ENCODE measurements around the gene SCN1A.
"Not testable (repeated sequence)": the region's sequence is repeated elsewhere in the genome, so short reads cannot be mapped to it uniquely, and the experiment has no call there.

SCN1A gene

DNA sequence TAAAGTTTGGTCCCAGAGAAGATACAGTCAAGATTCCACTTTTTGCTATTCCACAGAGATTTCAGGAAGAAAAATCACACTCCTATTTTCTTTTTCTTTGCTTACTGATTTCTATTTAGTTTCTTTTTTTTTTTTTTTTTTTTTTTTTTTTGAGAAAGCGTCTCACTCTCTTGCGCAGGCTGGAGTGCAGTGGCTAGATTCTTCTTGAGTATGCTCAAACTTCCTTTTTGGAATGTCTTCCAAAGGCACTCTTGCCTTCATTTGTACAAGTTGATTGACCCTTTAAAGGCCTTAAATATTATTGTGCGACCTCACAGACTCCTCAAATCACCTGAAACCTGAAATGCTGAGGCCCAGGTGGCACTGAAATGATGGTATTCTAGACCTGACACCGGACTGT, 9.6 kb downstream of the SCN1A start:
- Histone ChIP-seq H3K9me3 (replicated peaks in 1 of 11) (no peaks in the 10 kb centered on the region), H3K4me2 (no peak overlapping the region), H3K36me3 (no peaks in the 10 kb centered on the region), H3K4me3 (no peak overlapping the region), H4K20me1 (no peaks in the 10 kb centered on the region), H3K27ac (no peak overlapping the region), H3K27me3 (no peaks in the 10 kb centered on the region), H3K4me1 (no peaks in the 10 kb centered on the region), H3K9ac (no peak overlapping the region)
- no peak for TF ChIP-seq Cebpa-rat (IDR thresholded peaks at IDR 0.05)

DNA sequence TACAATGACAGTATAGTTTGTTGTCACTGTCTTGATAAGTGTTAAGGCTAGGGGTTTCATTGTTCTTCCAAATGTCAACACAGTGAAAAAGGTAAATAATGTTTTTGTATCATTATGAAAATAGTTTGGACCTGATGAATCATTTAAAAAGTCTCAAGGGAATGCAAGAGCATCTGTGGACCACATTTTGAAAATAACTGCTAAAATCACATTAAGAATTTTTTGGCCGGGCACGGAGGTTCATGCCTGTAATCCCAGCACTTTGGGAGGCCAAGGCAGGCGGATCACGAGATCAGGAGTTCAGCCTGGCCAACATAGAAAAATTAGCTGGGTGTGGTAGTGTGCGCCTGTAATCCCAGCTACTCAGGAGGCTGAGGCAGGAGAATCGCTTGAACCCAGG, 10.3 kb downstream of the SCN1A start:
- Histone ChIP-seq H3K9ac (no peak overlapping the region), H4K20me1 (no peaks in the 10 kb centered on the region), H3K27ac (no peak overlapping the region), H3K4me1 (no peaks in the 10 kb centered on the region), H3K27me3 (no peaks in the 10 kb centered on the region), H3K4me2 (no peak overlapping the region), H3K4me3 (no peak overlapping the region), H3K36me3 (no peaks in the 10 kb centered on the region), H3K9me3 (replicated peaks in 1 of 11) (no peaks in the 10 kb centered on the region)
- TF ChIP-seq Cebpa-rat (IDR thresholded peaks at IDR 0.05): no peak

DNA sequence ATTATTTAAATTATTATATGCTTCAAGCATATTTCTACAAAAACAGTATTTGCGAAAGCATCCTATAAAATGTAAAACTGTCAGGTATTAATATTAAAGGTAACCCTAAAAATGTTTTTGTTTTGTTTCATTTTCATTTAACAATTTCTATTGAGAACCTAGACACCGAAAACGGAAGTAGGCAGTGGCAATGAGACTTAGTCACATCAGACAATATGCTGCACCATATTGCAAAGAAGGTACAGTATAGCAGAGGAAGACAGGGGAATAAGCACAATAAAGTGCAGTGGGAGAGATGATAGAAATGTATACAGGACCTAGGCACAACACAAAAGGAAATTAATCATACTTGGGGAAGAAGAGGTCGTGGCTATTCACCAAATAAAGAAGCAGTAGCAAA, 12.2 kb downstream of the SCN1A start:
- no peak for TF ChIP-seq Cebpa-rat (IDR thresholded peaks at IDR 0.05)
- no peak overlapping the region for H3K27ac ChIP-seq
- peaks cover 0 to 9% (median 8%) of the 10 kb centered on the region in 11 experiments; a peak in 12 of 22 replicates for H3K9me3 ChIP-seq (replicated peaks in 1 of 11)
- H4K20me1 ChIP-seq: no peaks in the 10 kb centered on the region
- H3K4me1 ChIP-seq: no peaks in the 10 kb centered on the region
- H3K4me2 ChIP-seq: no peak overlapping the region
- no peak overlapping the region for H3K9ac ChIP-seq
- H3K4me3 ChIP-seq: no peak overlapping the region
- no peaks in the 10 kb centered on the region for H3K36me3 ChIP-seq
- no peaks in the 10 kb centered on the region for H3K27me3 ChIP-seq

DNA sequence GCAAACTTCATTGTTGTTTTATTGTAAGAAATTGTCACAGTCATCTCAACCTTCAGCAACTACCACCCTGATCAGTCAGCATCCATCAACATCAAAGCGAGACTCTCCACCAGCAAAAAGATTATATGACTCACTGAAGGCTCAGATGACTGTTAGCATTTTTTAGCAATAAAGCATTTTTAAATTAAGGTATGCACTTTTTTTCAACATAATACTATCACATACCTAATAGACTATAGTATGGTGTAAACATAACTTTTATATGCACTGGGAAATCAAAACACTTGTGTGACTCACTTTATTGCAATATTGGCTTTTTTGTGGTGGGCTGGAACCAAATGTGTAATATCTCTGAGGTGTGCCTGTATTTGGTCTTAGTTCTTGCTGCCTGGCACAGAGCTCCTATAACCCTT, 15.6 kb downstream of the SCN1A start:
- Histone ChIP-seq H3K9ac (no peak overlapping the region), H4K20me1 (no peaks in the 10 kb centered on the region), H3K36me3 (no peaks in the 10 kb centered on the region), H3K4me3 (no peak overlapping the region), H3K4me2 (no peak overlapping the region), H3K27me3 (no peaks in the 10 kb centered on the region), H3K4me1 (no peaks in the 10 kb centered on the region), H3K9me3 (replicated peaks in 1 of 11) (peaks cover 0 to 13% (median 10%) of the 10 kb centered on the region in 11 experiments; a peak in 12 of 22 replicates), H3K27ac (no peak overlapping the region)
- no peak for TF ChIP-seq Cebpa-rat (IDR thresholded peaks at IDR 0.05)

DNA sequence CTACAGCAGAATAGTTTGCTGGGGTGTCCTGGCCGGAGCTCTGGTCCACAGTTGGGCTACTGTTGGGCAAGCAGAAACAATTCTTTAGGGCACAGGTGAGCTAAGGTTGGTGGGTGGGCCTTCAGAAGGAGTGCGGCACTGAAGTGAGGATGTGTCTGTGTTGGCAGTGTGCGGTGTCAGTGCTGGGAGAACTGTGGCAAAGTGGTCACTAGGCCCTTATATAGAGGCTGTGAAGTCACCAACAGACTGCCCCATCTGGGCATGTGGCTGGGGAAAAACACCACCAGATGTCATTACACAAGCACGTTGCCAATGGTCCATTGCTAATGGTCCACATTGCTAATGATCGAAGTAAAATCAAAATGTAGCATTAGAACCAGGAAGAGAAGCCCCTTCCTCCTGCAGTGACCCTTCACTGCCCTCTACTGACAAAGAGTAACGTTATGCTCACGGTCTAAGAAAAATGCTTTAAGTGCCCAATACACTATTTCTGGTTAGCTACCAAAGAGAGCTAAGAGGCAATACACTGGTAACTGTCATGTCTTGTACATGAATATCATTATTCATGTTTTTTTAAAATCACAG, 21.3 kb downstream of the SCN1A start:
- peaks cover 0 to 11% (median 8%) of the 10 kb centered on the region in 10 experiments; a peak in 12 of 20 replicates for H3K4me1 ChIP-seq
- no peak for TF ChIP-seq Cebpa-rat (IDR thresholded peaks at IDR 0.05)
- no peaks in the 10 kb centered on the region for H3K27me3 ChIP-seq
- no peak overlapping the region for H3K4me2 ChIP-seq
- H3K9ac ChIP-seq: no peak overlapping the region
- H3K27ac ChIP-seq: no peak overlapping the region
- peaks cover 0 to 14% (median 10%) of the 10 kb centered on the region in 11 experiments; a peak in 12 of 22 replicates for H3K9me3 ChIP-seq (replicated peaks in 1 of 11)
- H3K36me3 ChIP-seq: no peaks in the 10 kb centered on the region
- H4K20me1 ChIP-seq: no peaks in the 10 kb centered on the region
- H3K4me3 ChIP-seq: no peak overlapping the region

DNA sequence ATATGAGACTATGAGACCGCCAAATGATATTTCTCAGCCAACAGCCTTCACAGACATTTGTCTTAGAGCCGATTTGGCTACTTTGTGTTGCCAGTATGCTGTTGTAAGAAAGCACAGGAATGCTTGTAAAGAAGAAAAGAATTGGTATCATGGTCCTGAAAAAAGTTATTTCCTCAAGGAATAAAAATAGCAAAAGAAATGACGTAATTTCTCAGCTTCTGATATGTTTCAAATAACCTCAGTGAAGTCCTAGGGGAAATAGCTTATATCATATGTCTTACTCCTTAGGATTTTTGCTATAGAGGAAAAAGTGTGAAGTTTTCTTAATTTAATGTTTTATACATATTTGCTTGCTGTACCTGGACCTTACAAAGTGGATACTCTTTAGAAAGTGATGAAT, 23.0 kb downstream of the SCN1A start:
- no peak for TF ChIP-seq Cebpa-rat (IDR thresholded peaks at IDR 0.05)

DNA sequence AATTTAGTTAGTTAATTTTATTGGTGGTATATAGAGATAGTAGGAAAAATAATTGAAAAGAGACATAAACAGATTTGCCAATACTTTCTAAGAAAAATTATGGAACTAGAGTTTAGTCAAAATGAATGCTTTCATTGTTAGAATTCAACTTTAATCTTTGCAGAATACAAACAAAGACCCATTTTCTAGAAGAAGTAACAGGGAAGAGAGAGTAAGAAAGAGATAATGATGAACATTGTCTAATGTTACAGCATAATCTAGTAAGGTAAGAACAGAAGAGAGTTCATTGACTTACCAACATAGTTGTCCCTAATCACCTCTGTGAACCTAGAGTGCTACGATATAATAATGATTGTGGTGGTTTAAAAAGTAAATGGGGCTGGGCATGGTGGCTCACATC, 23.7 kb downstream of the SCN1A start:
- H3K9me3 ChIP-seq (replicated peaks in 1 of 11): 0 out of 22 replicates have a peak, but pooled peaks cover 0 to 4% (median 0%) of the 10 kb centered on the region in 11 experiments
- H3K4me1 ChIP-seq: peaks cover 0 to 11% (median 8%) of the 10 kb centered on the region in 10 experiments; a peak in 12 of 20 replicates
- no peak overlapping the region for H3K9ac ChIP-seq
- no peaks in the 10 kb centered on the region for H3K36me3 ChIP-seq
- no peak overlapping the region for H3K27ac ChIP-seq
- H4K20me1 ChIP-seq: no peaks in the 10 kb centered on the region
- no peak for TF ChIP-seq Cebpa-rat (IDR thresholded peaks at IDR 0.05)
- no peaks in the 10 kb centered on the region for H3K27me3 ChIP-seq
- peak overlapping the region in 5 of 11 experiments; percentile 12 to 49 (median 25); a peak in 4 of 22 replicates for H3K4me2 ChIP-seq
- no peak overlapping the region for H3K4me3 ChIP-seq

More for the DNA sequence above, 23.0 kb downstream of the SCN1A start:
- no peaks in the 10 kb centered on the region for H3K27me3 ChIP-seq
- no peak overlapping the region for H3K9ac ChIP-seq
- no peak overlapping the region for H3K27ac ChIP-seq
- peak overlapping the region in 5 of 11 experiments; percentile 12 to 49 (median 25); a peak in 6 of 22 replicates for H3K4me2 ChIP-seq
- no peaks in the 10 kb centered on the region for H4K20me1 ChIP-seq
- peaks cover 0 to 4% (median 0%) of the 10 kb centered on the region in 11 experiments; a peak in 1 of 22 replicates for H3K9me3 ChIP-seq (replicated peaks in 1 of 11)
- H3K4me3 ChIP-seq: no peak overlapping the region
- peaks cover 0 to 11% (median 8%) of the 10 kb centered on the region in 10 experiments; a peak in 12 of 20 replicates for H3K4me1 ChIP-seq
- H3K36me3 ChIP-seq: no peaks in the 10 kb centered on the region

DNA sequence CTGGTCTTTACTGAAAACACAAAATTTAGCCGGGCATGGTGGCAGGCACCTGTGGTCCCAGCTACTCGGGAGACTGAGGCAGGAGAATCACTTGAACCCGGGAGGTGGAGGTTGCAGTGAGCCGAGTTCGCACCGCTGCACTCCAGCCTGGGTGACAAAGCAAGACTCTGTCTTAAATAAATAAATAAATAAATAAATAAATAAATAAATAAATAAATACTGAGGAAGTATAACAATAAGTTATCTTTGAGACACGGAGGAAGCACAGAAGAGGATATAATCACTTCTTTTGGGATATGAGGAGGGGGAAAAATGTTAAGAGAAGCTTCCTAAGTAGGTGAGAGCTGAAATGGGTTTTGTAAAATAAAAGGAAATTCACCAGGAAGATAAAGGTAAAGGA, 24.5 kb downstream of the SCN1A start:
- not testable (repeated sequence) for H3K4me2 ChIP-seq; H3K36me3 ChIP-seq; H3K9me3 ChIP-seq (replicated peaks in 1 of 11); H4K20me1 ChIP-seq; H3K27me3 ChIP-seq; H3K27ac ChIP-seq; H3K9ac ChIP-seq; H3K4me3 ChIP-seq
- peaks cover 0 to 11% (median 8%) of the 10 kb centered on the region in 10 experiments; a peak in 12 of 20 replicates for H3K4me1 ChIP-seq

DNA sequence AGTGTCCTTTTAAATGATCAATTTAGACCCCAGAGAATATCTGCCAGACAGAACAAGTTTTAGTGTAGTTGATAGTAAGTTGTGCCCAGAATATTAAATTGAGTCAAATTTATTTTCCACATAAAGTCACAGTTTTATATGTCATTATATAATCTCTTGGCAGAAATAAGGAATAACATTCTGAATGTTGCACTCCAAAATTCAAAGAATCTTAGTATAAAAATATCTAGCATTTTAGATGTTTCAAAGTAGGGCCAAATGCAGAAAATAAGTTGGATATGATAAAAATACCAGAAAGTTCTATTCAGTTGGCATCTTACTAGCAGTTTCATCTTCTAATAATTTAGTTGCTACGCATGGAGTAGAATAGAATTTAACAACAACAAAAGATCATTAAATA, 33.5 kb downstream of the SCN1A start:
- no peak overlapping the region for H3K9ac ChIP-seq
- H3K36me3 ChIP-seq: no peaks in the 10 kb centered on the region
- H3K4me1 ChIP-seq: 0 out of 20 replicates have a peak, but pooled peaks cover 0 to under 1% (median 0%) of the 10 kb centered on the region in 10 experiments
- no peak overlapping the region for H3K4me3 ChIP-seq
- H3K4me2 ChIP-seq: no peak overlapping the region
- peaks cover 0 to 4% (median 0%) of the 10 kb centered on the region in 11 experiments; a peak in 1 of 22 replicates for H3K9me3 ChIP-seq (replicated peaks in 1 of 11)
- H3K27ac ChIP-seq: no peak overlapping the region
- H3K27me3 ChIP-seq: no peaks in the 10 kb centered on the region
- H4K20me1 ChIP-seq: no peaks in the 10 kb centered on the region
- no peak for TF ChIP-seq Cebpa-rat (IDR thresholded peaks at IDR 0.05)

DNA sequence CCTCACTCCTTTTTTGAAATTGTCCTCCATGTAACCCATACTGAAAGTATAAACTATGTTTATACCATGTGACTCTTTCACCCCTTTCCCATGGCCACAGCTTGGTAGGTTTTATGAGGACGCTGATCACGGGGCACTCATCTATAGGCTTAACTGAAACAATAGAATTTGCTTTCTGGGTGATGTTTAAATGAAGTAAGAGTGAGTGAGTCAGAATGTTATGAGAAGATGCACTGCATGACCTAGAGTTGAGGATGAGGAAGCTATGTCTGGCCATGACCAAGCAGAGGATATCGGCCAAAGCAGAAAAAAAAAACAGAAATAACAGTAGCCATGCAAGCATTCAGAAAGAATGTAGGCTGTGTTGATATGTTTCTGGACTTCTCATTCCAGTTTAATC, 34.9 kb downstream of the SCN1A start:
- Histone ChIP-seq H3K27ac (no peak overlapping the region), H3K9ac (no peak overlapping the region), H3K4me1 (0 out of 20 replicates have a peak, but pooled peaks cover 0 to 4% (median 0%) of the 10 kb centered on the region in 10 experiments), H3K4me3 (no peak overlapping the region), H3K4me2 (no peak overlapping the region), H3K9me3 (replicated peaks in 1 of 11) (peaks cover 0 to 4% (median 0%) of the 10 kb centered on the region in 11 experiments; a peak in 1 of 22 replicates), H3K36me3 (no peaks in the 10 kb centered on the region), H3K27me3 (no peaks in the 10 kb centered on the region), H4K20me1 (no peaks in the 10 kb centered on the region)
- TF ChIP-seq Cebpa-rat (IDR thresholded peaks at IDR 0.05): no peak

Measured in BLaER1 treated with 17β-estradiol and CSF1 and Interleukin-3, amounts not matched to agents 10 nM and 100 nM (cell line).